GM18870 (cell line): ENCODE measurements around the gene UBXN10.

Source experiments
- ATAC-seq: cut with Tn5 transposase; IDR thresholded peaks from one replicate; pipeline ENCODE4 v1.9.1; 2021; ENCODE audit warnings: moderate library complexity; ENCODE audit not compliant: unreplicated experiment

The UBXN10 gene

GRCh38 chr1:20233394-20233793 lies 47.5 kb downstream of the UBXN10 start:
- no peak for ATAC-seq

GRCh38 chr1:20233866-20234265 lies 48.0 kb downstream of the UBXN10 start:
- no peak for ATAC-seq

DNA sequence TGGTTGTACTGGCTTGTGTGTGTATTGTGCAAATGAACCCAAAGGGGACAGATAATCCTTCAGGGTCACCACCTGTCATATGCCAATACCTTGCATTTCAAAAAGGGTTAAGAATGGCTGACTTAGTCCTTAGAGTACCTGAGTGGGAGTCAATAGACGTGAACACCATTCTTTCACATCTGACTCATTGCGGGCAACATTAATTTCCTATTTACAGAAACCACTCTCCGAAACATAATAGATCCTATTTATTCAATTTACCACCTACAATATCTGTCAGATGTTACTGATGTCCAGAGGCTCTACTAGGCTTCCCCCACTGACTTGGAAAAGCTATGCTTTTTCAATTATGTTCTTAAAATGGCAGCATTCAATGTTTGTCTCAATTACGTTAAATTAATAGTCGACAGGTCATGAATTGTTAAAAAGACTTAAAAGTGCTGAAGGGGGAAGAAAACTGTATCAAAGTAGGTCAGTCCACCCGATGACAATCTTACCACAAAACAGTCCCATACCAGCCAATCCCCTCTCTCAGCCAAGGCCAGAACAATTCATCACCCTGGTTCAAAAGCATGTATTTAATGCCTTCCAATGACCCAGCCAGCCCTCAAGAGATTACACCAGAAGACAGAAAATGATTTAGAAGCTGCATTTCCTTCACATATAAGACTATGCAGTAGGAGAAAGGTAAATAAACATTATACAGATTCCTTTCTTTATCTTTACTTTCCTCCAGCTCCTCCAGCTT lies 49.1 kb downstream of the UBXN10 start:
- ATAC-seq = no peak

DNA sequence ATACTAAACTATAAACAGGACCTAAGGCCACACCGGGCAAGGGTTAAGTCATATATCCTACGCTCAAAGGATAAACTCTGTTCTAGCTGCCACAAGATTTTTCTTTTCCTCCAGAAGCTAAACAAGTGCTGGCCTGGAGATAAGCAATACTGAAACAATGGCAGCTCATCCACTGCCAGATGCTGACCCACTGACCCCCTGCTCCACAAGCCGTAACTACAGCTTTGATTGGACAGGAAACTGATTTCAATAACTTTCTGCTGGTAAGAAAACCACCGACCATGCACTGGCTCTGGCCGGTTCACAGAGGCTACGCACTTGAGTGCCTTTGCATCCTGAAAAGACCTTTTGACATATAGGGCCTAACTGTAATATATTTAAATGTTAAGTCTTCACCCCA lies 51.8 kb downstream of the UBXN10 start:
- no peak for ATAC-seq

GRCh38 chr1:20240012-20240411 lies 54.1 kb downstream of the UBXN10 start:
- no peak for ATAC-seq

DNA sequence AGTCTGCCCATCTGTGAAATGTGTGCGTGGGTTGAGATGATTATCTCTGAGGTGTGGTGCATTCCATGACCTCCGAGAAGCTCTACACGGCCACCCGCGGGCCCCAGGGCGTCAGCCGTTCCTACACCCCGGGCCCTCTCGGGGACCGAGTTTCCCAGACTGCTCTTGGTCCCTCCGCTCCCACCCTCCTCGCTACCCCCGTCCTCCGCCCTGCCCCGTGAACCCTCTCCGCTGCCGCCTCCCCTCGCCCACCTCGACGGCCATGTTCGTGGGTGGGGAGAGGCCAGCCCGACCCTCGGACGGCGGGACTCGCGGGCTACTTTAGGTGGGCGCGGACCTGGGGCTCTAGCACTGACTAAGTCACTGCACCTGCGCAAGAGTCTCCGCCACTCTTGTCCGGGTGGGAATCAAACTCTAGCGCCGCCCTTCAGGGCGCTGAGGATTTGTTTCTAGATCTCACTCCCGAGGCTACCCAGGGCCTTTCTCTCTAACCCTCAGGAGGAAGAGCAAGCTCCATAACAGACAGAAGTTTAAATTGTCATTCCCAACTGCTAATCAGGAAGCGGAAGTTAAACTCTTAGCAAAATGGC lies 57.1 kb downstream of the UBXN10 start:
- no peak for ATAC-seq
